CD14-positive monocyte (primary cell): ENCODE data around the gene CDH13. TPM values are rescaled to one million over a fixed set of nuclear protein-coding genes. Genes with fewer than 3 reads are reported as not detected.

Source experiments
- DNase-seq, 3 donors: peaks; one replicate each; pipeline ENCODE4 v3.0.0-alpha.2; 2011 to 2022
- H2AFZ ChIP-seq: 2 replicates; pipeline ENCODE4 v1.6.0; 2012; ENCODE audit warnings: mild to moderate bottlenecking, low read depth, low read length, inconsistent platforms; ENCODE audit not compliant: insufficient read depth, poor library complexity, severe bottlenecking
- H3K27ac ChIP-seq, 2 donors: 1 replicate in 1 of 2; 2 replicates in 1 of 2; pipeline ENCODE4 v1.5.1; 2012 to 2013; ENCODE audit warnings: low read length in 2 of 2, control low read depth in 1 of 2, inconsistent platforms in 1 of 2, low read depth in 1 of 2, mild to moderate bottlenecking in 1 of 2
- H3K27me3 ChIP-seq, 2 donors: one replicate each; pipeline versions ENCODE4 v1.6.0 to v1.6.1; 2011 to 2013; ENCODE audit warnings: low read length in 2 of 2; ENCODE audit not compliant: control insufficient read depth in 2 of 2, insufficient read depth in 2 of 2
- H3K36me3 ChIP-seq, 2 donors: replicated peaks in 1 of 2; 1 replicate in 1 of 2; 2 replicates in 1 of 2; pipeline versions ENCODE4 v1.5.1 to v1.6.1; 2012 to 2013; ENCODE audit warnings: low read length in 2 of 2, control low read depth in 1 of 2, inconsistent platforms in 1 of 2, mild to moderate bottlenecking in 1 of 2; ENCODE audit not compliant: insufficient read depth in 2 of 2, control insufficient read depth in 1 of 2
- H3K4me1 ChIP-seq, 2 donors: 1 replicate in 1 of 2; 2 replicates in 1 of 2; pipeline versions ENCODE4 v1.5.1 to v1.6.1; 2012 to 2013; ENCODE audit warnings: low read length in 2 of 2, control low read depth in 1 of 2, inconsistent platforms in 1 of 2, mild to moderate bottlenecking in 1 of 2, moderate library complexity in 1 of 2; ENCODE audit not compliant: insufficient read depth in 2 of 2, control insufficient read depth in 1 of 2
- H3K4me2 ChIP-seq: replicated peaks from 2 replicates; pipeline ENCODE3; 2012; ENCODE audit warnings: low read length, moderate library complexity, mild to moderate bottlenecking; ENCODE audit not compliant: poor library complexity, severe bottlenecking; ENCODE audit errors: extremely low read depth
- H3K4me3 ChIP-seq, 3 experiments: fragments of 200-600 bp in 1 of 3; sonication (generic) in 1 of 3; replicated peaks in 1 of 3; 1 replicate in 2 of 3; 2 replicates in 1 of 3; pipeline ENCODE4 v1.5.1; 2011 to 2013; ENCODE audit warnings: low read length in 3 of 3, mild to moderate bottlenecking in 3 of 3, control low read depth in 2 of 3, low read depth in 2 of 3, inconsistent platforms in 1 of 3, moderate library complexity in 1 of 3
- H3K79me2 ChIP-seq: 2 replicates; pipeline ENCODE4 v1.6.0; 2012; ENCODE audit warnings: mild to moderate bottlenecking, control low read depth, inconsistent platforms, low read length, moderate library complexity; ENCODE audit not compliant: insufficient read depth
- H3K9ac ChIP-seq: 2 replicates; pipeline ENCODE4 v1.6.0; 2017; ENCODE audit warnings: low read length, mild to moderate bottlenecking; ENCODE audit not compliant: insufficient read depth, poor library complexity, severe bottlenecking
- H3K9me3 ChIP-seq, 2 donors: replicated peaks in 1 of 2; 1 replicate in 1 of 2; 2 replicates in 1 of 2; pipeline versions ENCODE4 v1.5.1 to v1.6.1; 2012 to 2013; ENCODE audit warnings: low read length in 2 of 2, control low read depth in 1 of 2; ENCODE audit not compliant: control insufficient read depth in 1 of 2, insufficient read depth in 1 of 2
- H4K20me1 ChIP-seq: 2 replicates; pipeline ENCODE4 v1.6.0; 2012; ENCODE audit warnings: mild to moderate bottlenecking, low read length, control low read depth, moderate library complexity; ENCODE audit not compliant: insufficient read depth
- H3K27ac Mint-ChIP-seq, 7 donors: one replicate each; pipeline ENCODE4 v1.8.0; 2020; ENCODE audit warnings: mild to moderate bottlenecking in 7 of 7, mixed read lengths in 7 of 7, moderate library complexity in 6 of 7, inconsistent platforms in 2 of 7
- H3K27me3 Mint-ChIP-seq, 3 donors: one replicate each; pipeline ENCODE4 v1.8.0; 2021 to 2022; ENCODE audit warnings: low read depth in 3 of 3, mild to moderate bottlenecking in 3 of 3, mixed read lengths in 3 of 3, moderate library complexity in 3 of 3, inconsistent platforms in 1 of 3
- H3K36me3 Mint-ChIP-seq, 2 donors: one replicate each; pipeline ENCODE4 v1.8.0; 2020; ENCODE audit warnings: mixed read lengths in 2 of 2, inconsistent platforms in 1 of 2, mild to moderate bottlenecking in 1 of 2
- H3K4me1 Mint-ChIP-seq: one replicate; pipeline ENCODE4 v1.8.0; 2020; ENCODE audit warnings: mild to moderate bottlenecking, mixed read lengths
- H3K4me3 Mint-ChIP-seq, 2 donors: one replicate each; pipeline ENCODE4 v1.8.0; 2020; ENCODE audit warnings: mild to moderate bottlenecking in 2 of 2, mixed read lengths in 2 of 2, moderate library complexity in 1 of 2
- H3K9me3 Mint-ChIP-seq, 7 donors: one replicate each; pipeline ENCODE4 v1.8.0; 2020 to 2022; ENCODE audit warnings: mixed read lengths in 7 of 7, mild to moderate bottlenecking in 6 of 7, moderate library complexity in 6 of 7, inconsistent platforms in 2 of 7
- WGBS: methylation state at CpG from one replicate; pipeline ENCODE4 v1.1.5; 2013; ENCODE audit warnings: missing lambda C conversion rate; ENCODE audit not compliant: insufficient coverage; 5-methylcytosine and 5-hydroxymethylcytosine counted together
- intact Hi-C, 2 donors: fragments of 100-400 bp; cut with micrococcal nuclease; formaldehyde crosslinking; loops; one replicate each; pipeline versions ENCODE4 v1.15.0 to v1.15.1; 2023
- polyA plus RNA-seq, 3 donors: library from polyadenylated mRNA; depleted of rRNA in 1 of 3; unstranded in 2 of 3; stranded (reverse) in 1 of 3; fragments of 300-500 nt in 2 of 3; fragments of >200 nt in 1 of 3; fragmentation: Illumina TruSeq in 2 of 3; gene quantifications; 1 replicate in 2 of 3; 2 replicates in 1 of 3; pipeline ENCODE4 v1.2.3, GENCODE V29; 2012 to 2021
- TF ChIP-seq, protein P1 (sequence below): fragments of 200-600 bp; IDR thresholded peaks from one replicate; pipeline ENCODE4 v1.8.0; 2022; ENCODE audit warnings: antibody characterized with exemption, mild to moderate bottlenecking

Gene CDH13
- polyA plus RNA-seq, 3 donors: 0.13 to 0.19 TPM; not detected in 1

GRCh38 chr16:83233153-83233552 is 606.4 kb downstream of the CDH13 start:
- no peaks in the 10 kb centered on the region for H3K27me3 ChIP-seq
- no peak overlapping the region for H3K27ac Mint-ChIP-seq

DNA sequence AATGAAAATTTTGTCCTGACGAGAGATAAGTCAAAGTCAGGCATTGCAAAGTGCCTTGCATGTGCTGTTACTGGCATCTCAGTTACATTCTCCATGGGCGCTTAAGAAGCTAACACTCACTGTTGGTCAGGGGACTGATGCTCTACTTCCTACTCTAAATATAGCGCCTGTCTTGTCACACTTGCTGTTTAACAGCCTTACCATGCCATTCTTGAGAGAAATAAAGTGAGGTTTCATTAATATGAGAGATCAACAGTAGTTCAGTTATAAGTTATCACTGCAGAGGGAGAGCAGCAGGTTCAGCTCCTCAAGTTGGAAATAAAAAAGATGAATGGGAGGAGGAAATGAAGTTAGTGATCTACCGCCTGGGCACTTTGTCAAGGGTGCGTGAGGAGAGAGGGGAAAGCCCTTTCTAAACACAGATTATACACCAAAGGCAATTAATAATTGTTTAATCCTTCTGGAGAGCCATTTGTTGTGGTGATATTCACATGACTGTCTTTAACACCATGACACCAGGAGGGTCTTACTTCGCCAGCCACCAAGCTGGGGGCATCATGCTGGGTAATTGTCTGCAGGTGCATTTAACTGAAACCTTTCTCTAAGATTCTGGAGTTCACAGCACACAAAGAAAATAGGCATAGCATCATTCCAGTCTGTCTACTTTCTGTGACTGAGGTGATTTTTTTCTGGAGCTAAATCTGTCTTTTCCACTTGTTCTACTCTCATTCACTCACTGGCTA is 612.4 kb downstream of the CDH13 start:
- Histone ChIP-seq H3K27me3 (no peaks in the 10 kb centered on the region), H2AFZ (no peak overlapping the region), H3K4me2 (no peak overlapping the region), H3K4me1 (no peaks in the 10 kb centered on the region), H3K79me2 (no peaks in the 10 kb centered on the region), H3K9ac (no peak overlapping the region), H3K36me3 (no peaks in the 10 kb centered on the region), H3K27ac (no peak overlapping the region), H3K9me3 (no peaks in the 10 kb centered on the region), H4K20me1 (no peaks in the 10 kb centered on the region), H3K4me3 (no peak overlapping the region)
- peaks cover 0 to 4% (median 2%) of the 10 kb centered on the region in 7 donors for H3K9me3 Mint-ChIP-seq
- intact Hi-C loops: no loop called here
- H3K27ac Mint-ChIP-seq: no peak overlapping the region
- no peaks in the 10 kb centered on the region for H3K36me3 Mint-ChIP-seq
- no peak for DNase-seq
- WGBS: 100% methylated on average over 1 of the region's 6 CpGs
- H3K27me3 Mint-ChIP-seq: peaks cover 0 to 3% (median 2%) of the 10 kb centered on the region in 3 donors
- no peaks in the 10 kb centered on the region for H3K4me1 Mint-ChIP-seq
- no peak overlapping the region for H3K4me3 Mint-ChIP-seq
- TF ChIP-seq, protein P1, sequence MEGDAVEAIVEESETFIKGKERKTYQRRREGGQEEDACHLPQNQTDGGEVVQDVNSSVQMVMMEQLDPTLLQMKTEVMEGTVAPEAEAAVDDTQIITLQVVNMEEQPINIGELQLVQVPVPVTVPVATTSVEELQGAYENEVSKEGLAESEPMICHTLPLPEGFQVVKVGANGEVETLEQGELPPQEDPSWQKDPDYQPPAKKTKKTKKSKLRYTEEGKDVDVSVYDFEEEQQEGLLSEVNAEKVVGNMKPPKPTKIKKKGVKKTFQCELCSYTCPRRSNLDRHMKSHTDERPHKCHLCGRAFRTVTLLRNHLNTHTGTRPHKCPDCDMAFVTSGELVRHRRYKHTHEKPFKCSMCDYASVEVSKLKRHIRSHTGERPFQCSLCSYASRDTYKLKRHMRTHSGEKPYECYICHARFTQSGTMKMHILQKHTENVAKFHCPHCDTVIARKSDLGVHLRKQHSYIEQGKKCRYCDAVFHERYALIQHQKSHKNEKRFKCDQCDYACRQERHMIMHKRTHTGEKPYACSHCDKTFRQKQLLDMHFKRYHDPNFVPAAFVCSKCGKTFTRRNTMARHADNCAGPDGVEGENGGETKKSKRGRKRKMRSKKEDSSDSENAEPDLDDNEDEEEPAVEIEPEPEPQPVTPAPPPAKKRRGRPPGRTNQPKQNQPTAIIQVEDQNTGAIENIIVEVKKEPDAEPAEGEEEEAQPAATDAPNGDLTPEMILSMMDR: no peak

More at GRCh38 chr16:83233153-83233552, 606.4 kb downstream of the CDH13 start:
- Histone ChIP-seq H3K4me2 (no peak overlapping the region), H3K4me3 (no peak overlapping the region), H3K79me2 (no peaks in the 10 kb centered on the region), H3K36me3 (no peaks in the 10 kb centered on the region), H3K9ac (no peak overlapping the region), H3K27ac (no peak overlapping the region), H3K4me1 (no peaks in the 10 kb centered on the region), H3K9me3 (no peaks in the 10 kb centered on the region), H4K20me1 (no peaks in the 10 kb centered on the region), H2AFZ (no peak overlapping the region)
- Mint-ChIP-seq H3K27me3 (peaks cover 0 to 8% (median 6%) of the 10 kb centered on the region in 3 donors), H3K36me3 (no peaks in the 10 kb centered on the region), H3K4me1 (no peaks in the 10 kb centered on the region), H3K9me3 (peaks cover 0 to 5% (median 2%) of the 10 kb centered on the region in 7 donors), H3K4me3 (no peak overlapping the region)
- intact Hi-C loops: no loop called here
- no peak for DNase-seq
- TF ChIP-seq, protein P1: no peak
- WGBS: 78% methylated on average over 5 of the region's 8 CpGs
